ENCODE measurements around the gene GDI1. TPM values are rescaled to one million over a fixed set of nuclear protein-coding genes. Genes with fewer than 3 reads are reported as not detected.

Gene GDI1
- total and polyA plus RNA-seq, 9 of the 15 experiments (the other 6 are each of a cell fraction or from before 2014, with no cell fraction given): 0.97 to 82.6 (median 37.5) TPM

- no peaks in the 10 kb centered on the region for H3K9me3 ChIP-seq (replicated peaks; ENCODE audit: control insufficient read depth, insufficient read depth, low read depth, low read length)
- no peaks in the 10 kb centered on the region for H4K20me1 ChIP-seq (replicated peaks; ENCODE audit: control insufficient read depth, insufficient read depth, low read length)
- intact Hi-C loops (cut with micrococcal nuclease) (no loop called here), in situ Hi-C loops (cut with MboI) (no loop called here)
- CTCF ChIA-PET (ENCODE audit: low intra/inter-chr PET ratio): no interaction called here
- no peak overlapping the region for H3K4me3 ChIP-seq
- H3K9me1 ChIP-seq (ENCODE audit: control insufficient read depth, insufficient read depth, low read length): no peaks in the 10 kb centered on the region
- FAIRE-seq: no peak
- H3K27ac ChIP-seq (ENCODE audit: extremely low read depth, low read depth, low read length): no peak overlapping the region
- no peak overlapping the region for H3K4me2 ChIP-seq (ENCODE audit: insufficient read depth, low read length)
- H3K9ac ChIP-seq (ENCODE audit: insufficient read depth in 1 of 2, low read depth in 2 of 2, low read length in 2 of 2): no peak overlapping the region; a peak in 1 of 4 replicates
- peaks cover 0 to 10% of the 10 kb centered on the region in 2 experiments; a peak in 1 of 5 replicates for H3K4me1 ChIP-seq (replicated peaks in 1 of 2; ENCODE audit: control insufficient read depth in 2 of 2, insufficient read depth in 2 of 2, low read length in 2 of 2)
- POLR2A ChIA-PET: interaction anchor here (1.9 kb wide), 1 partner anchor 12 kb away, joined by 4 read pairs; the partner anchor contains the start of gene LAGE3
- no peaks in the 10 kb centered on the region for H3K27me3 ChIP-seq (ENCODE audit: control insufficient read depth in 2 of 2, insufficient read depth in 2 of 2, low read length in 2 of 2)
- ATAC-seq: no peak
- BruUV-seq (replicated peaks): no TSS peak
- H3K79me2 ChIP-seq (ENCODE audit: control insufficient read depth, insufficient read depth, low read length): no peaks in the 10 kb centered on the region
- WGBS (ENCODE audit: insufficient coverage, low coverage, missing lambda C conversion rate): 93% methylated on average over 10 of the region's 15 CpGs
- no peak for DNase-seq (ENCODE audit: extremely low read depth in 1 of 4, low spot score in 3 of 4)
- H2AFZ ChIP-seq (ENCODE audit: low read depth, low read length): no peak overlapping the region
- H3K36me3 ChIP-seq (ENCODE audit: control insufficient read depth, insufficient read depth, low read length): peaks cover 86% of the 10 kb centered on the region; the same call in 2 of the 3 replicates
- TF ChIP-seq SLC30A9 (CRISPR knock-in tag; IDR thresholded peaks at IDR 0.05): no peak
- no peak for TF ChIP-seq TBL1XR1 (IDR thresholded peaks at IDR 0.05; ENCODE audit: low read length in 2 of 2)
- TF ChIP-seq KAT8 (IDR thresholded peaks at IDR 0.05; ENCODE audit: low read depth): no peak
- TF ChIP-seq ZNF609 (CRISPR knock-in tag; IDR thresholded peaks at IDR 0.05; ENCODE audit: borderline replicate concordance): no peak
- TF ChIP-seq KLF13 (tag; IDR thresholded peaks at IDR 0.05; ENCODE audit: borderline replicate concordance, low read depth): no peak
- TF ChIP-seq MAZ (CRISPR knock-in tag; conservative IDR thresholded peaks at IDR 0.05 in 1 of 2, IDR thresholded peaks at IDR 0.05 in 1 of 2): no peak
- no peak for TF ChIP-seq RHOXF2B (CRISPR knock-in tag; conservative IDR thresholded peaks at IDR 0.05)
- no peak for TF ChIP-seq TAF9B (IDR thresholded peaks at IDR 0.05; ENCODE audit: partially characterized antibody)
- TF ChIP-seq ELF1 (tag; IDR thresholded peaks at IDR 0.05): no peak
- TF ChIP-seq ZHX1 (conservative IDR thresholded peaks at IDR 0.05; ENCODE audit: low read length): no peak
- TF ChIP-seq HBP1 (CRISPR knock-in tag; IDR thresholded peaks at IDR 0.05): no peak
- TF ChIP-seq SP1 (CRISPR knock-in tag; IDR thresholded peaks at IDR 0.05): no peak
- TF ChIP-seq ELK3 (CRISPR knock-in tag; IDR thresholded peaks at IDR 0.05): no peak
These were observed 30.0 kb downstream of the GDI1 start for GRCh38 chrX:154466907-154467306.
